Stimulated activated CD8-positive, alpha-beta memory T cell treated with anti-CD3 and anti-CD28 coated beads, Interleukin-12 subunit alpha, Interleukin-12 subunit beta, amount 100 ng/mL, for 24 hours (primary cell): ENCODE data around the gene CAPG.

Experiments used
- DNase-seq: peaks from one replicate; pipeline ENCODE4 v3.0.0-alpha.2; 2020; ENCODE audit errors: extremely low read depth

Gene CAPG

DNA sequence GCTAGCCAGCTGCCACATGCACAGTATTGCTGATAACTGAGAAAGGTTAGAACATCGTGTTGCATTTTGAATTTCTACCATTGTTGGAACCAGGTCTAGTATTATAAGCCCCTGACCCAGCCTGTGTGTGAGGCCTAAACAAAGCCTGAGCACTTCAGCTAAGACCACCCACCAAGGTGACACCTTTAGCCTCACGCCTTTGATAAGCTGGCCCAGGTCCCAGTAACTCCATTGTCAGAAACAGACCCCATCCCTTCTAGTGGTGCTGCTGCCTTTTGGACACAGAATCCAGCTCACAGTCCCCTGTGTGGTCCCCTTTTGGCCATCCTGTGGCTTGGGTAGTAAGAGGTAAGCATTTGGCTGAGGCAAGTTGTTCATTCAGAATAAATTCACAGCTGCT lies 54.0 kb downstream of the CAPG start:
- no peak for DNase-seq

DNA sequence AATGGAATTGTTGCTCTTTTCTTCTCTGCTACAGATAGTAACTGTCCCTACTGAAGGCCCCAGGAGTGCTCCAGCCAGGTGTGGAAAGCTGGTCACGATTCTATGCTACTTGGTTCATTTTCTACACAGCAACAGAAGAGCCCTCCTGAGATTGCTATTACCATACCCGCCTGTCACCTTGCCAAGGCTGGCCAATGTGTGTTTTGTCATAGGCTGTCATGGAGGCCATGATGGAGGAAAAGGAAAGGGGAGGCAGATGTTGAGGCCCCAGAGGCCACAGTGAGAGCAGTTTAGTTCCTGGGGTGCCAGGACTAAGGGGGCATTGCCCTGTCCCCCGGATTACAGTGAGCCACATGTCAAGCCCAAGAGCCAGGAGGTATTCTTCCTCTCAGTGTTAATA lies 54.6 kb downstream of the CAPG start:
- DNase-seq: no peak

DNA sequence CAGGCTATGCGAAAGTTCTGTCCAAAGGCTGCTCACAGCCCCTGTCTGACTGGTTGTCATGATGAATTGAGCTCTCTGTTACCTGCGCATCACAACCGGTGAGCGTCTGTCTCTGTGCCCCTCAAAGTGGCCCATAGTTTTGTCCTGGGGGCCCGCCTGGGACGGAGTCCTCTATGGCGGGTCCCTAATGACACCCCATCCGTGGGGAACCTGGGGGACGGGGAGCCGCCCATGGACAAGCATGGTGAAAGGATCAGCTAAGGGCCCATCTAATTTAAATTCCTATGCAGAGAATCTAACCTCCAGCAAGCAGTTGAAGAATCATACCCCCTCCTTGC lies 55.1 kb downstream of the CAPG start:
- DNase-seq: no peak

DNA sequence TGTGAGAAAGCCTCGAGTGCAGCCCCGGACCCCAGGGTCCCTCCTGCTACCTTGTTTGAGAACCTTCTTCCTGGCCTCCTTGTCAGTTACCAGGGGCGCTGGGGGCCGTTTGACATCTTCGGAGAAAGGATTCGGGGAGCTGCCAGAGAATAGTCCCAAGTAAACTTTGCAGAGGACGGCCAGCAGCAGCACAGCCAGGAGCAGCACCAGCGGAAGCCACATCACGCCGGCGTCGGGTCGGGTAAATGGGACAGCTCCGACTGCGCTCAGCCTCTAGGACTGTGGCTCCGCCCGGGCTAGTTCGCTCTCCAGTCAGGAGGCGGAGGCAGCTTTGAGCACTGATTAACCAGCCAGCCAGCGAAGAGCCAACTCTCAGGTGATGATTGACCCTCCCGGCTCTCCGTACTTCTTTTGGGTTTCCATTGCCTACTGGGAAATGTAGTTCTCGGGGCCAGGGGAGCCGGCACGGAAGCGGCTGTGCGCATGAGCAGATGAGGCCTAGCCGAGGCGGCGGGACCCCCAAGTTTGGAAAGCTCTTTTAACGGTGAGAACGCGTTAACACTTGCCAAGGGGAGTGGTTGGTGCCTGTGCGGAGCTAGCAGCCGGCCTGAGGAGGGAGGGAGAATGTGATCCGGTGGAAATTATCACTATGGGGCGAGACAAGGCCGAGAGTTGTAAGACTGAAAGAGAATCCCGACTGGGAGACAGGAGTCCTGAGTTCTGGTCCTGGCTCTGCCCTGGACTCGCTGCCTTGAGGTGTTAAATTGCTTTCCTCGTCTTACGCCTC lies 55.7 kb downstream of the CAPG start, which contains the start of the genes ELMOD3 and RETSAT:
Gene ELMOD3, plus strand, starts transcription at position 484 of the 787 bp plus-strand sequence. CDS start 2,430 bp downstream, outside the sequence.
Gene RETSAT, minus strand, starts transcription at position 243 of the 787 bp plus-strand sequence. Its CDS starts 21 bp downstream, at position 222.
- peak; percentile 89 for DNase-seq

DNA sequence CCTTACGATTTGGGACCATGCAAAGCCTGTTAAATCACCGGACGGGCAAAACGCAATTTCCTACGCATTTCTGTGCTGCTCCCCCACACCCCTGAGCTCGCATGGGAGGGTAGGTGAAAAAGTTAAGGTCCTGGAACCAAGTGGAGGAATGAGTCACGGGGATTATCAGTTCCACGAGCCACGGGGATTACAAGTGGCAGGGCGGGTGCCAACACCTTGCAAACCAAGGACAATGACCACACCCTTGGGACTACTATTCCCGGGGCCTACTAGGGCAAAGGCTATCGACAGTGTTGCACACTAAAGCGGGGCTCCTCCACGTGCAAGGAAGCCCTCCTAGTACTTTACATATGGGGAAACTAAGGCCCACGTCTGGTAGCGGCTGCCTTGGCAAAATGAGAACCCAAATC lies 56.3 kb downstream of the CAPG start:
- no peak for DNase-seq

DNA sequence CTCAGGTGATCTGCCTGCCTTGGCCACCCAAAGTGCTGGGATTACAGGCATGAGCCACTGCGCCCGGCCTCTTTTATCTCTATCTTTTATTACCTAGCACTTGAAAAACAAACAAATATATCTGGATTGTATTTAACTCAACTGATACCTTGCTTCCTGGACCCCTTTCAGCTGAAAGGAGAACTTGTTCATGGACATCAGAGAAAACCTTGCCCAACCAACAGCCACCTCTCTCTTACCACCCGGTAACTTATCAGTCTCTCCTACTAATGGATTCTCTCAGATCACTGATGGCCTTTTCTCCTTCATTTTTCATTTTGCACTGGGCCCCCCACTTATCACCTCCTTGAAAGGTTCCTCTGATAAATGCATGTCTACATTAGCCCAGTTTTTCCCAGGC lies 62.6 kb downstream of the CAPG start:
- DNase-seq: no peak
